RWPE1 (cell line): ENCODE data around the gene TBCEL.

Experiments
- CTCF ChIA-PET: fragments of 350-600 bp; sonication (Branson Sonifier 250); formaldehyde crosslinking; extraction: SDS; loops from one replicate; lab custom pipeline; 2021; lab: Yijun Ruan, JAX
- POLR2A ChIA-PET: fragments of 400-600 bp; formaldehyde crosslinking; extraction: SDS; loops from one replicate; lab custom pipeline; 2020; ENCODE audit warnings: antibody characterized with exemption; ENCODE audit not compliant: low non-redundant PET; lab: Yijun Ruan, JAX
- DNase-seq: peaks from one replicate; pipeline ENCODE4 v3.0.0; 2012; ENCODE audit warnings: low spot score
- H3K27ac ChIP-seq: fragments of 450-650 bp; 2 replicates; pipeline ENCODE4 v1.5.1; 2017
- CTCF ChIP-seq: fragments of 450-650 bp; conservative IDR thresholded peaks from 2 replicates; pipeline ENCODE4 v1.5.1; 2017; ENCODE audit warnings: low read depth, mild to moderate bottlenecking

The TBCEL gene

GRCh38 chr11:121053244-121053643, 29.3 kb downstream of the TBCEL start:
- POLR2A ChIA-PET = no interaction called here
- CTCF ChIA-PET = no interaction called here
- TF ChIP-seq CTCF = no peak
- no peak for DNase-seq
- no peak overlapping the region for H3K27ac ChIP-seq

GRCh38 chr11:121054266-121054665, 30.4 kb downstream of the TBCEL start:
- POLR2A ChIA-PET = no interaction called here

GRCh38 chr11:121055076-121055475, 31.2 kb downstream of the TBCEL start:
- no peak for TF ChIP-seq CTCF
- POLR2A ChIA-PET = no interaction called here
- CTCF ChIA-PET = no interaction called here
- peak; percentile 4 for DNase-seq
- H3K27ac ChIP-seq = no peak overlapping the region

More at GRCh38 chr11:121054266-121054665, 30.4 kb downstream of the TBCEL start:
- CTCF ChIA-PET = interaction anchor here (0.6 kb wide), 1 partner anchor 141 kb away, joined by 4 read pairs; no protein-coding TSS in a partner anchor
- no peak overlapping the region for H3K27ac ChIP-seq
- no peak for TF ChIP-seq CTCF
- no peak for DNase-seq

- POLR2A ChIA-PET = no interaction called here
- TF ChIP-seq CTCF = no peak
- H3K27ac ChIP-seq = no peak overlapping the region
- no peak for DNase-seq
- CTCF ChIA-PET = interaction anchor here (0.6 kb wide), 1 partner anchor 428 kb away, joined by 3 read pairs; no protein-coding TSS in a partner anchor
Observed at GRCh38 chr11:121057922-121058321, 34.0 kb downstream of the TBCEL start.

GRCh38 chr11:121058941-121059340, 35.0 kb downstream of the TBCEL start:
- no peak for TF ChIP-seq CTCF
- no peak for DNase-seq
- CTCF ChIA-PET = no interaction called here
- no peak overlapping the region for H3K27ac ChIP-seq
- POLR2A ChIA-PET = no interaction called here

- DNase-seq = no peak
- H3K27ac ChIP-seq = no peak overlapping the region
- ChIA-PET CTCF (no interaction called here), POLR2A (no interaction called here)
- no peak for TF ChIP-seq CTCF
Observed at GRCh38 chr11:121059605-121060004, 35.7 kb downstream of the TBCEL start.
